A549 (cell line): ENCODE data around the gene MSL1. TPM values are rescaled to one million over a fixed set of nuclear protein-coding genes. Genes with fewer than 3 reads are reported as not detected.

ENCODE experiments used
- ATAC-seq, 2 experiments: fragments of 200-7000 bp in 1 of 2; fragments of >200 bp in 1 of 2; cut with Nextera tagmentation in 1 of 2; cut with Tn5 transposase in 1 of 2; 3 replicates each; pipeline versions ENCODE4 v1.8.0 to v1.9.1; 2018 to 2020; ENCODE audit warnings: mild to moderate bottlenecking in 1 of 2, moderate library complexity in 1 of 2
- CTCF ChIA-PET: fragments of 300-600 bp; sonication (Branson Sonifier 250); formaldehyde crosslinking; extraction: SDS; loops from one replicate; lab custom pipeline; 2021; ENCODE audit warnings: antibody characterized with exemption, inconsistent platforms; lab: Yijun Ruan, JAX
- POLR2A ChIA-PET: fragments of 350-600 bp; formaldehyde crosslinking; extraction: SDS; loops from one replicate; lab custom pipeline; 2021; ENCODE audit warnings: antibody characterized with exemption, inconsistent platforms; lab: Yijun Ruan, JAX
- DNase-seq, 2 experiments: peaks; one replicate each; pipeline versions ENCODE4 v3.0.0 to v3.0.0-alpha.2; 2011 to 2016; ENCODE audit warnings: low read depth in 1 of 2, low spot score in 1 of 2
- FAIRE-seq: peaks from 2 replicates; lab custom pipeline; 2011; peaks lifted over from hg19 to GRCh38; lab: Jason Lieb, UNC
- H3K27ac ChIP-seq, 2 experiments: fragments of >200 bp; sonication (Bioruptor Twin); formaldehyde crosslinking; 3 replicates each; pipeline ENCODE4 v1.5.1; 2016 to 2017
- H3K4me1 ChIP-seq: fragments of >200 bp; sonication (Bioruptor Twin); formaldehyde crosslinking; 3 replicates; pipeline ENCODE4 v1.6.1; 2016
- H3K4me2 ChIP-seq: fragments of >200 bp; sonication (Bioruptor Twin); formaldehyde crosslinking; 3 replicates; pipeline ENCODE4 v1.6.1; 2016
- H3K4me3 ChIP-seq: fragments of >200 bp; sonication (Bioruptor Twin); formaldehyde crosslinking; 3 replicates; pipeline ENCODE4 v1.5.1; 2016
- H3K9me3 ChIP-seq: fragments of >200 bp; sonication (Bioruptor Twin); formaldehyde crosslinking; 3 replicates; pipeline ENCODE4 v1.6.1; 2016
- ATOH8 ChIP-seq: fragments of 250-450 bp; sonication (Bioruptor Pico); IDR thresholded peaks from 2 replicates; pipeline ENCODE4 v1.5.0; 2020; ENCODE audit warnings: low read depth, mild to moderate bottlenecking, moderate library complexity
- BCL3 ChIP-seq: fragments of >200 bp; sonication (Bioruptor Twin); formaldehyde crosslinking; IDR thresholded peaks from 3 replicates; pipeline ENCODE4 v1.6.1; 2016
- BHLHE40 ChIP-seq: IDR thresholded peaks from 2 replicates; pipeline ENCODE4 v1.6.1; 2012; ENCODE audit warnings: low read depth, low read length, inconsistent platforms
- CBX8 ChIP-seq: fragments of 200-600 bp; sonication (generic); IDR thresholded peaks from 2 replicates; pipeline ENCODE4 v1.6.1; 2016
- CTCF ChIP-seq: fragments of >200 bp; sonication (Bioruptor Twin); formaldehyde crosslinking; IDR thresholded peaks from 3 replicates; pipeline ENCODE4 v1.5.1; 2016
- E2F6 ChIP-seq: IDR thresholded peaks from 2 replicates; pipeline ENCODE4 v1.6.1; 2012; ENCODE audit warnings: low read depth, borderline replicate concordance
- EHF ChIP-seq: fragments of 250-450 bp; sonication (Bioruptor Pico); IDR thresholded peaks from 2 replicates; pipeline ENCODE4 v1.5.0; 2020; ENCODE audit warnings: mild to moderate bottlenecking
- EP300 ChIP-seq, 2 experiments: fragments of >200 bp; sonication (Bioruptor Twin); formaldehyde crosslinking; IDR thresholded peaks; 2 replicates in 1 of 2; 3 replicates in 1 of 2; pipeline ENCODE4 v1.6.1; 2016 to 2017
- FOSB ChIP-seq: fragments of 250-450 bp; sonication (Bioruptor Pico); IDR thresholded peaks from 2 replicates; pipeline ENCODE4 v1.5.0; 2020; ENCODE audit warnings: mild to moderate bottlenecking, moderate library complexity
- GATA3 ChIP-seq: IDR thresholded peaks from 2 replicates; pipeline ENCODE4 v1.6.1; 2012; ENCODE audit warnings: borderline replicate concordance
- HEYL ChIP-seq: fragments of 250-450 bp; sonication (Bioruptor Pico); IDR thresholded peaks from 2 replicates; pipeline ENCODE4 v1.8.0; 2021; ENCODE audit warnings: mild to moderate bottlenecking, moderate library complexity
- HMGXB4 ChIP-seq: fragments of 250-450 bp; sonication (Bioruptor Pico); IDR thresholded peaks from 2 replicates; pipeline ENCODE4 v1.5.0; 2021; ENCODE audit warnings: mild to moderate bottlenecking, moderate library complexity, borderline replicate concordance
- JUN ChIP-seq, 2 experiments: fragments of >200 bp; sonication (Bioruptor Twin); formaldehyde crosslinking; IDR thresholded peaks; 2 replicates in 1 of 2; 3 replicates in 1 of 2; pipeline ENCODE4 v1.6.1; 2016 to 2017
- KDM1A ChIP-seq: fragments of 200-600 bp; sonication (generic); IDR thresholded peaks from 2 replicates; pipeline ENCODE4 v1.6.1; 2016; ENCODE audit warnings: low read depth, mild to moderate bottlenecking
- MAFK ChIP-seq: fragments of 450-650 bp; IDR thresholded peaks from 2 replicates; pipeline ENCODE4 v1.6.1; 2014; ENCODE audit not compliant: partially characterized antibody
- MAX ChIP-seq: IDR thresholded peaks from 2 replicates; pipeline ENCODE4 v1.6.1; 2012
- MAZ ChIP-seq: fragments of 150-350 bp; IDR thresholded peaks from 2 replicates; pipeline ENCODE4 v1.6.1; 2014; ENCODE audit warnings: antibody characterized with exemption, low read depth, low read length, borderline replicate concordance
- MYC ChIP-seq: IDR thresholded peaks from 2 replicates; pipeline ENCODE4 v1.6.1; 2012; ENCODE audit warnings: mild to moderate bottlenecking, inconsistent platforms, low read length, improper control_type of control experiment, borderline replicate concordance
- PHF8 ChIP-seq: fragments of 200-600 bp; sonication (generic); IDR thresholded peaks from 2 replicates; pipeline ENCODE4 v1.6.1; 2016; ENCODE audit warnings: low read depth, mild to moderate bottlenecking, antibody characterized with exemption, moderate library complexity, borderline replicate concordance
- POLR2A ChIP-seq: IDR thresholded peaks from 2 replicates; pipeline ENCODE4 v1.6.1; 2012; ENCODE audit warnings: mild to moderate bottlenecking, low read length
- SMC3 ChIP-seq: fragments of >200 bp; sonication (Bioruptor Twin); formaldehyde crosslinking; IDR thresholded peaks from 3 replicates; pipeline ENCODE4 v1.6.1; 2018; ENCODE audit warnings: inconsistent platforms
- ZNF302 ChIP-seq: fragments of 250-450 bp; sonication (Bioruptor Pico); IDR thresholded peaks from 2 replicates; pipeline ENCODE4 v1.9.0; 2021; ENCODE audit warnings: inconsistent platforms, mild to moderate bottlenecking, moderate library complexity
- WGBS: methylation state at CpG from one replicate; pipeline ENCODE4 v1.1.6; 2017; ENCODE audit errors: missing lambda C conversion rate; 5-methylcytosine and 5-hydroxymethylcytosine counted together
- polyA plus RNA-seq, 4 experiments: library from polyadenylated mRNA; depleted of rRNA in 3 of 4; stranded (reverse); fragments of >200 nt; fragmentation: RNase III in 1 of 4; extraction: RNeasy Plus Mini Kit Qiagen cat#74134 plus additional on column Dnase treatment in 1 of 4; gene quantifications; 2 replicates in 3 of 4; 3 replicates in 1 of 4; pipeline ENCODE4 v1.2.3, GENCODE V29; 2011 to 2017

The MSL1 gene
- polyA plus RNA-seq, 2 of the 4 experiments (the other 2 are of a cell fraction) = 64.8 to 95.1 TPM

- ChIA-PET CTCF (interaction anchor here (0.6 to 17.1 kb wide), 15 partner anchors 11 to 102 kb away, joined by 3 to 390 read pairs (median 7); partner anchors contain the start of gene THRA), POLR2A (interaction anchor here (0.6 to 7.1 kb wide), 20 partner anchors 10 to 1917 kb away, joined by 3 to 173 read pairs (median 6); partner anchors contain the start of genes CASC3, DNAJC7, EIF1 and MED24)
- Histone ChIP-seq H3K4me1 (peaks cover 63% of the 10 kb centered on the region), H3K4me2 (peak within 1 kb of the TSS; percentile 95), H3K9me3 (no peaks in the 10 kb centered on the region), H3K4me3 (peak within 1 kb of the TSS; percentile 54), H3K27ac (peak within 1 kb of the TSS; percentile 89)
- WGBS = under 1% methylated on average over 16 of the region's 16 CpGs
- peak; percentile 40; the same call in 1 of the 3 replicates for TF ChIP-seq BCL3
- TF ChIP-seq EHF = no peak
- peak; percentile 68 for TF ChIP-seq POLR2A
- TF ChIP-seq E2F6 = no peak
- TF ChIP-seq BHLHE40 = no peak
- no peak for TF ChIP-seq CTCF
- TF ChIP-seq GATA3 = no peak; the same call in 1 of the 2 replicates
- TF ChIP-seq HMGXB4 (CRISPR knock-in tag) = no peak
- DNase-seq (no peak), ATAC-seq (no peak; a peak in 1 of 6 replicates), FAIRE-seq (no peak)
These were observed 21.4 kb upstream of the MSL1 start, which contains the start of gene NR1D1 for GRCh38 chr17:40100419-40100668. TSS of gene NR1D1 (minus strand) at chr17:40100589. CDS start at chr17:40100094, 495 bp downstream.

DNA sequence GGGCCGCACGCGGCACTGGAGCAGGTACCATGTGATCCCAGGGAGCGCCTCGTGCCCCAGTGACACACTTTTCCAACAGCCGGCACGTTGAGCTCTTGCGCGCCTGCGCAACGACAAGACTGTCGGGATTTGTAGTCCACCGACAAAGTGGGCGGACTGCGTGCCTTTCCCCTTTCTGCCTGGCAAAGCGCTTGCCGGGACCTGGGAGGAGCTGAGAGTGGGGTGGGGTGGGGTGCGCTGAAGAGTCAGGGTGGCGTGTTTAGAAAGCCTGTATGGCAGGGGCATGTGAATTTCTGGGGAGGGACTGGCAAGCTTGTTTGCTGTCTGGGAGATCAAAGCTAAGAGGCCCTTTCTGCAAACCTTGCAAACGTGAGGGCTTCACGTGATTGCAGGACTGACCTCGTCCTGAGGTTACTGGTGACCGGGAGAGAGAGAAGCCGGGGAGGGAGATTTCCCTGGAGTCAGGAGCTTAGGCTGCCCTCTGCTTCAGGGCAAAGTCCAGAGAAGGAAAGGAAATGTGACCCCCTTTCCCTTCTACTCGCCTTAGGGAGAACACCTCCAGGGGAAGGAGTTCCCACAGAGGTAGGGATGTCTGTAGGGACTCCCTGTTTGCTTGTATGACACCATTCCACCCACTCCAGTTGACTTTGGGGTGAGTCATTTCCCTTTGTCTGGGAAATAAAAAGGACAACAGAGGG, 21.0 kb upstream of the MSL1 start:
- H3K27ac ChIP-seq = peak overlapping the region; percentile 89
- no peaks in the 10 kb centered on the region for H3K9me3 ChIP-seq
- peaks cover 63% of the 10 kb centered on the region for H3K4me1 ChIP-seq
- ATAC-seq = peak; percentile 62 to 82
- FAIRE-seq = peak; percentile 72
- H3K4me2 ChIP-seq = peak overlapping the region; percentile 95
- DNase-seq = peak; percentile 99 to 100
- CTCF ChIA-PET = interaction anchor here (0.6 to 17.1 kb wide), 18 partner anchors 11 to 101 kb away, joined by 3 to 390 read pairs (median 4); partner anchors contain the start of gene THRA
- POLR2A ChIA-PET = interaction anchor here (0.6 to 7.1 kb wide), 22 partner anchors 11 to 1916 kb away, joined by 3 to 173 read pairs (median 6); partner anchors contain the start of genes CASC3, DNAJC7, EIF1 and MED24
- H3K4me3 ChIP-seq = peak overlapping the region; percentile 54
- 2% methylated on average over 24 of the region's 25 CpGs for WGBS
- TF ChIP-seq POLR2A (no peak), MYC (peak; percentile 99), MAFK (peak; percentile 79), JUN (IDR thresholded peaks at IDR 0.05) (peak; percentile 41 to 74; a peak in 2 of 5 replicates), HEYL (CRISPR knock-in tag) (no peak), BCL3 (no peak; the same call in 2 of the 3 replicates), SMC3 (0 out of 3 replicates have a peak, but pooled peaks have one; percentile 16), BHLHE40 (peak; percentile 97), MAX (peak; percentile 100), ZNF302 (CRISPR knock-in tag) (no peak), EP300 (IDR thresholded peaks at IDR 0.05) (peak in 1 of 2 experiments; percentile 34; a peak in 1 of 5 replicates), PHF8 (no peak), KDM1A (no peak), ATOH8 (CRISPR knock-in tag) (no peak), E2F6 (peak; percentile 99), FOSB (no peak), CBX8 (no peak), MAZ (no peak), HMGXB4 (CRISPR knock-in tag) (no peak)
